HepG2 (cell line): ENCODE measurements around the gene ASCL3. TPM values are rescaled to one million over a fixed set of nuclear protein-coding genes. Genes with fewer than 3 reads are reported as not detected.

Experiments used
- ATAC-seq: fragments of 200-7000 bp; cut with Tn5 transposase; 3 replicates; pipeline ENCODE4 v1.9.1; 2020; ENCODE audit warnings: mild to moderate bottlenecking, moderate library complexity
- BruUV-seq: library from RNA; stranded (reverse); fragments of 400-500 nt; replicated peaks from 2 replicates; lab custom pipeline; 2021; lab: Mats Ljungman, UMichigan
- CTCF ChIA-PET: fragments of 300-600 bp; formaldehyde crosslinking; extraction: SDS; loops from one replicate; lab custom pipeline; 2021; ENCODE audit warnings: low total read pairs, inconsistent platforms, low intra/inter-chr PET ratio; lab: Yijun Ruan, JAX
- POLR2A ChIA-PET: fragments of 350-600 bp; sonication (Branson Sonifier 250); formaldehyde crosslinking; loops from one replicate; lab custom pipeline; 2020; ENCODE audit warnings: antibody characterized with exemption, inconsistent platforms; lab: Yijun Ruan, JAX
- DNase-seq: peaks from one replicate; pipeline ENCODE4 v3.0.0-alpha.2; 2015; ENCODE audit warnings: low spot score
- FAIRE-seq: peaks from 3 replicates; lab custom pipeline; 2011; peaks lifted over from hg19 to GRCh38; lab: Jason Lieb, UNC
- H2AFZ ChIP-seq: one replicate; pipeline ENCODE4 v1.6.1; 2011; ENCODE audit warnings: low read length, inconsistent platforms
- H3K27ac ChIP-seq: fragments of 300-600 bp; 3 replicates; pipeline ENCODE4 v1.8.0; 2011; ENCODE audit warnings: mixed run types, mild to moderate bottlenecking, mixed read lengths, low read length, inconsistent platforms; ENCODE audit not compliant: insufficient read depth; ENCODE audit errors: extremely low read length
- H3K27me3 ChIP-seq, 2 experiments: fragments of 200-600 bp in 1 of 2; 2 replicates in 1 of 2; 3 replicates in 1 of 2; pipeline versions ENCODE4 v1.6.0 to v1.8.0; 2011; ENCODE audit warnings: low read length in 2 of 2, mild to moderate bottlenecking in 2 of 2, moderate library complexity in 2 of 2, inconsistent platforms in 1 of 2; ENCODE audit not compliant: insufficient read depth in 2 of 2, control insufficient read depth in 1 of 2
- H3K36me3 ChIP-seq, 2 experiments: fragments of 200-600 bp in 1 of 2; replicated peaks in 1 of 2; 2 replicates in 1 of 2; 3 replicates in 1 of 2; pipeline versions ENCODE4 v1.5.1 to v1.8.0; 2011; ENCODE audit warnings: low read length in 2 of 2, inconsistent platforms in 1 of 2; ENCODE audit not compliant: insufficient read depth in 2 of 2, control insufficient read depth in 1 of 2
- H3K4me1 ChIP-seq: 2 replicates; pipeline ENCODE4 v1.5.1; 2012; ENCODE audit warnings: low read length, inconsistent platforms; ENCODE audit not compliant: insufficient read depth
- H3K4me2 ChIP-seq: 2 replicates; pipeline ENCODE4 v1.6.0; 2011; ENCODE audit warnings: low read depth, low read length, inconsistent platforms
- H3K4me3 ChIP-seq, 3 experiments: fragments of 200-600 bp in 1 of 3; sonication (generic), shearing (Covaris generic) in 1 of 3; replicated peaks in 1 of 3; 2 replicates each; pipeline ENCODE4 v1.5.1; 2011 to 2016; ENCODE audit warnings: low read length in 3 of 3, inconsistent platforms in 2 of 3, low read depth in 2 of 3, mild to moderate bottlenecking in 2 of 3, control low read depth in 1 of 3, mixed read lengths in 1 of 3; ENCODE audit not compliant: insufficient read depth in 1 of 3
- H3K79me2 ChIP-seq: one replicate; pipeline ENCODE4 v1.6.1; 2011; ENCODE audit warnings: low read length, inconsistent platforms; ENCODE audit not compliant: insufficient read depth
- H3K9ac ChIP-seq: 2 replicates; pipeline ENCODE4 v1.6.0; 2011; ENCODE audit warnings: mild to moderate bottlenecking, low read depth, low read length, inconsistent platforms; ENCODE audit not compliant: insufficient read depth
- H3K9me3 ChIP-seq: 2 replicates; pipeline ENCODE4 v1.5.1; 2012; ENCODE audit warnings: mild to moderate bottlenecking, low read length
- H4K20me1 ChIP-seq: 2 replicates; pipeline ENCODE4 v1.6.0; 2011; ENCODE audit warnings: inconsistent platforms, mild to moderate bottlenecking, low read length, moderate library complexity; ENCODE audit not compliant: insufficient read depth
- HHEX ChIP-seq: IDR thresholded peaks from 2 replicates; pipeline ENCODE4 v1.6.1; 2016; ENCODE audit warnings: control low read depth
- HMG20A ChIP-seq: IDR thresholded peaks from 2 replicates; pipeline ENCODE4 v1.6.1; 2016; ENCODE audit warnings: borderline replicate concordance
- SNAPC4 ChIP-seq: sonication (generic); formaldehyde crosslinking; IDR thresholded peaks from 2 replicates; pipeline ENCODE4 v1.4.0; 2020; ENCODE audit warnings: mild to moderate bottlenecking, missing genetic modification reagents
- ZNF142 ChIP-seq: sonication (generic); formaldehyde crosslinking; IDR thresholded peaks from 2 replicates; pipeline ENCODE4 v1.4.0; 2020; ENCODE audit warnings: missing genetic modification reagents
- ZNF609 ChIP-seq: sonication (generic); formaldehyde crosslinking; IDR thresholded peaks from 2 replicates; pipeline ENCODE4 v1.4.0; 2020; ENCODE audit warnings: mild to moderate bottlenecking, missing genetic modification reagents, borderline replicate concordance
- ZNF784 ChIP-seq: sonication (generic); formaldehyde crosslinking; IDR thresholded peaks from 2 replicates; pipeline ENCODE4 v1.5.1; 2020; ENCODE audit warnings: missing genetic modification reagents, mild to moderate bottlenecking, borderline replicate concordance
- whole genome bisulfite sequencing: methylation state at CpG from one replicate; pipeline ENCODE4 v1.1.6; 2017; ENCODE audit warnings: low lambda C conversion rate; 5-methylcytosine and 5-hydroxymethylcytosine counted together
- in situ Hi-C: cut with HindIII; loops from 2 replicates; pipeline ENCODE4 v1.10.0; 2017; ENCODE audit warnings: low pct_unique_long_range_greater_than_20kb; ENCODE audit not compliant: extremely low pct_ligation_motif_present
- intact Hi-C: fragments of 100-400 bp; cut with micrococcal nuclease; formaldehyde crosslinking; loops from one replicate; pipeline ENCODE4 v1.10.0; 2022; ENCODE audit not compliant: unreplicated experiment
- polyA plus RNA-seq, 8 experiments: library from polyadenylated mRNA; depleted of rRNA in 3 of 8; stranded (reverse) in 7 of 8; unstranded in 1 of 8; fragments of >200 nt; fragmentation: Illumina TruSeq in 4 of 8; extraction: Trizol in 4 of 8; gene quantifications; 2 replicates each; pipeline versions ENCODE4 v1.2.1 to v1.2.3, GENCODE V29; 2011 to 2016; ENCODE audit warnings: low read depth in 4 of 8, missing spikeins in 1 of 8, mixed read lengths in 1 of 8; ENCODE audit not compliant: insufficient read depth in 1 of 8
- total RNA-seq, 5 experiments: library from RNA; depleted of rRNA; stranded (reverse); fragments of >200 nt; fragmentation: Illumina TruSeq; extraction: Trizol; gene quantifications; 2 replicates each; pipeline ENCODE4 v1.2.3, GENCODE V29; 2016; ENCODE audit warnings: low read depth in 1 of 5

The ASCL3 gene
- total and polyA plus RNA-seq, 2 of the 13 experiments (the other 11 are each of a cell fraction or from before 2014, with no cell fraction given), result not detected

- intact Hi-C loops, result loop anchor here (5.0 kb wide), 1 partner anchor 276 kb away; no protein-coding TSS in a partner anchor
- 56% methylated on average over 2 of the region's 2 CpGs for WGBS
- TF ChIP-seq ZNF609 (CRISPR knock-in tag) (no peak), HMG20A (CRISPR knock-in tag) (no peak), HHEX (CRISPR knock-in tag) (no peak), ZNF784 (no peak), ZNF142 (CRISPR knock-in tag) (no peak), SNAPC4 (no peak)
Observed at GRCh38 chr11:8962841-8963240, 20.0 kb upstream of the ASCL3 start.

More at GRCh38 chr11:8962841-8963240, 20.0 kb upstream of the ASCL3 start:
- BruUV-seq, result TSS peak; percentile 44
- POLR2A ChIA-PET, result interaction anchor here (0.9 to 2.0 kb wide), 2 partner anchors 12 to 280 kb away, joined by 3 to 8 read pairs; partner anchors contain the start of genes RPL27A and TRIM66
- CTCF ChIA-PET, result no interaction called here
- H3K9me3 ChIP-seq, result no peaks in the 10 kb centered on the region
- peak overlapping the region; percentile 84; the same call in 1 of the 2 replicates for H3K4me2 ChIP-seq
- in situ Hi-C loops, result loop anchor here (25.0 kb wide), 1 partner anchor 276 kb away; the partner anchor contains the start of genes RPL27A and TRIM66
- H3K4me3 ChIP-seq, result peak overlapping the region in 2 of 3 experiments; percentile 86 to 93; a peak in 2 of 6 replicates
- H3K9ac ChIP-seq, result peak overlapping the region; percentile 86; the same call in 1 of the 2 replicates
- H2AFZ ChIP-seq, result no peak overlapping the region
- H4K20me1 ChIP-seq, result no peaks in the 10 kb centered on the region
- FAIRE-seq (no peak), ATAC-seq (no peak), DNase-seq (no peak)
- peaks cover 13% of the 10 kb centered on the region for H3K79me2 ChIP-seq
- no peaks in the 10 kb centered on the region for H3K36me3 ChIP-seq
- H3K27me3 ChIP-seq, result no peaks in the 10 kb centered on the region
- no peak overlapping the region for H3K27ac ChIP-seq
- peaks cover 19% of the 10 kb centered on the region for H3K4me1 ChIP-seq
